ENCODE measurements around the gene CD52.

DNA sequence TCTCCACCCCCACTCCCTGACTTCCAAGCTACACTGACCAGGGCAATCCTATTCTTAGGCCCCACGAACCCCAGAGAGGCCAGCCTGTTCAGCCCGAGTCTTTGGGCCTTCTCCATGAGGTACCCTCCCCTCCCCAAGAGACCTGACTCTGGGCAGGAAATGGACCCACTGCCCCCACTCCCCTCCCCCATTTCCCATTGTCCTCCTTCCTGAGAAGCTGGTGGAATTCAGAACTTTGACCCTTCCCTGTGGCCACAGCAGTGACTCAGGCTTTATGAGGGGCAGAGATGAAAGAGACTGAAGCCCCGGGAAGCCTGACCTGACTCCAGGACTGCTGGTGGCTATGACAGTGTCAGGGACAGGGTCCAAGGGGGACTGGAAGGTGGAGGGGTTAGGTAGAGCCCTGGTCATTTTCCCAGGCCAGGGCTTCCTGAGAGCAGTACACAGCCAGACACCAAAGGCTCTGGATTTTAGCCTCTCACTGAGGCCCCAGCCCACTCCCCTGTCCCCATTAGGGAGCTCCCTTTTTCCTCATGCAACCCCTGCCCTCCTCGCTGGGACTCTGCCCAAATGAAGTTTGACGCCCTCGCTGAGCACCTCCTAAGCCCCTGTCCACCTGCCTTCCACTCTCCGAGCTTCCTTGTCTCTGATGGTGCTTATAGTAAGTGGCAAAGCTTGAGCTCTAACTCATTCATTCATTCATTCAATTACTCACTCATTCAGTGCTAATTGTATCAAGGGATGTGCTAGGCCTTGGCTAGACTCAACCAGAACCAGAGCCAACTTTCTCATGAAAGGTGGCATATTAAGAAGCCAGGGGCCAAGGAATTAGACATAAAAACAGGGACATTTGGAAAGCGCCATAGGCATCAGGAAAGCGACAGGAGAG is 33.2 kb downstream of the CD52 start:
- TF ChIP-seq POLR2A (IDR thresholded peaks at IDR 0.05; ENCODE audit: low read length) = no peak
- no peak for TF ChIP-seq GATA1 (IDR thresholded peaks at IDR 0.05; ENCODE audit: low read depth, low read length)

Data from erythroblast (primary cell).